Left renal cortex interstitium (tissue), 4 donors: ENCODE results near the gene EPHA10. TPM values are rescaled to one million over a fixed set of nuclear protein-coding genes. Genes with fewer than 3 reads are reported as not detected.
A peak's percentile ranks its signal among the peaks of the same experiment; 100 is the strongest.

Source experiments
- DNase-seq, 4 donors: peaks; one replicate each; pipeline ENCODE4 v3.0.0-alpha.2; 2013; ENCODE audit warnings: low read depth in 4 of 4, low spot score in 2 of 4, missing footprints in 1 of 4
- polyA plus RNA-seq, 4 donors: library from polyadenylated mRNA; unstranded; fragments of 120-200 nt; gene quantifications; one replicate each; pipeline ENCODE4 v1.2.1, GENCODE V29; 2013; ENCODE audit not compliant: insufficient read length in 4 of 4

EPHA10 gene
- polyA plus RNA-seq, 4 donors: 0.07 to 0.37 (median 0.19) TPM

DNA sequence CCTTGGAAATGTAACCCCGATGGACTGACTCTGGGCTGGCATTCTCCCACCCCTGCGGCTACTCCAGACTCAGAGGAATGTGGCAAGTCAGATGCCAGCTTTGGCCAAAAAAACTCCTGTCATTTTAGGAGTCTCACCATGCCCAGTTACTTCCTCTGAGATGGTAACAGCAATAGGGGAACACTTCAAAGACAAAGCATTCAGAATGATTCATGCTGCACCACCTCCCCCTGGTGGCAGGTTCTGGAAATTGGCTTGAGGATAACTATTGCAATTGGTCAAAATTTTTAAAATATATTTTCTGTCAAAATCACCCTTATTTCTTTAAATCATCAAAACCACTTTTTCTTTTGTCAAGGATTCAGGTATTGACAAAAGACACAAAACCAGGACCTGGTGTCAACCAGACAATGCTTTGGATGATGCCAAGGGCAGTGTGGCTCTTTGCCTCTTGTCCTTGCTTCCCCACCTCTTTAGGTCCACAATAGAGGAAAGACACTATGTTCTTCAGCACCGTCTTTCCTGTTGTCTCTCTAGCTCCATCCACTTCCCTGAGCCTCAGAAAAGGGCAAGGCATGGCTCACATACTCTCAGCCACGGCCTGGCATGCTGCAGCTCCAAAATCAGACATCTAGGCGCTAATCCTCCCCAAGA is 82.5 kb downstream of the EPHA10 start:
- DNase-seq: peak in 1 of 4 donors; percentile 54

DNA sequence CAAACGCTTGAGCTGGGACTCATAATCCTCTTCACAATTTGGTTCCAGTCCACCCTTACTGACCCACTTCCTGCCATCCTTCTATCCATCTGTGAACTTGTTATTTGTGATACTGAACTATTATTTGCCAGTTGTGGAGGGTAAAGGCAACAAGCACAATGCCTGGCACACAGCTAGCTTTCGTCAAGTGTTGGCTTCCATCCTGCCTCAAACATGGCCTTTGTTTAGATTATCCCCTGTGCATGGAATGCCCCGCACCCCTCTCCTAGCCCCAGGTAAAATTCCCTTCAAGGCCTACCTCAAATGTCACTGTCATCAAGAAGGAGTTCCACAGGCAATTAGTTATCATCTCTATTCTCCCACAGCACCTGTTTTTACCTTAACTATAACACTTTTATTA is 84.0 kb downstream of the EPHA10 start:
- DNase-seq: no peak

DNA sequence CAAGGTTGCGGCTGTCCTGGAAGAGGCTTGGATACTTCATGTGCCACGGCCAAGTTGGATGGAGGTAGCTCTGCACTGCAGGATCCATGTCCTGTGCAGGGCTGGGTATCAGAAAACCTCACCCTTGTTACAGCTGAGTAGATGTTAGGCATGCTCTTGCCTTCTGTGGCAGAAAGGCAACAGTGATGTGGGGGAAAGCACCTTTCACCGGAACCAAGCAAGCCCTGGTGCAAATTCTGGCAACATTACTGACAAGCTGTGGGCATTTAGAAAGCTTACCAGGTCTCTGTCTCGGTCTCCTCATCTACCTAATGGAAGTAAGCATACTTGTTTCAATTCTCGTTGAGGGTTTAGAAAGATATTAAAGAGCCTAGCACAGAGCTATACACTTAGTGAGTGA is 87.1 kb downstream of the EPHA10 start:
- DNase-seq: no peak

DNA sequence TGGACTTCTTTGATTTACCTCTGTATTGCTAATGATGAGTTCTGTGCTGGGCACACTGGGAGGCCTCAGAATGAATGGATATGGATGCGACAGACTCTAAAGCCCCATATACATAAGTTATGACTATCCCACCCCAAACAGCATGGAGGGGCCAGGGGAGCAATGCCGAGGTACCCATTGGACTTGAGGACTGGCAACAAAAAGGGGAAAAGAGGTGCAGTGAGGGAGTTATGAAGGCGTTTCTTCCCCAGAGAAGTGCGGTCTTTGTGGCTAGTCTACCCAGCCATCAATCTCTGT is 87.8 kb downstream of the EPHA10 start:
- DNase-seq: no peak

DNA sequence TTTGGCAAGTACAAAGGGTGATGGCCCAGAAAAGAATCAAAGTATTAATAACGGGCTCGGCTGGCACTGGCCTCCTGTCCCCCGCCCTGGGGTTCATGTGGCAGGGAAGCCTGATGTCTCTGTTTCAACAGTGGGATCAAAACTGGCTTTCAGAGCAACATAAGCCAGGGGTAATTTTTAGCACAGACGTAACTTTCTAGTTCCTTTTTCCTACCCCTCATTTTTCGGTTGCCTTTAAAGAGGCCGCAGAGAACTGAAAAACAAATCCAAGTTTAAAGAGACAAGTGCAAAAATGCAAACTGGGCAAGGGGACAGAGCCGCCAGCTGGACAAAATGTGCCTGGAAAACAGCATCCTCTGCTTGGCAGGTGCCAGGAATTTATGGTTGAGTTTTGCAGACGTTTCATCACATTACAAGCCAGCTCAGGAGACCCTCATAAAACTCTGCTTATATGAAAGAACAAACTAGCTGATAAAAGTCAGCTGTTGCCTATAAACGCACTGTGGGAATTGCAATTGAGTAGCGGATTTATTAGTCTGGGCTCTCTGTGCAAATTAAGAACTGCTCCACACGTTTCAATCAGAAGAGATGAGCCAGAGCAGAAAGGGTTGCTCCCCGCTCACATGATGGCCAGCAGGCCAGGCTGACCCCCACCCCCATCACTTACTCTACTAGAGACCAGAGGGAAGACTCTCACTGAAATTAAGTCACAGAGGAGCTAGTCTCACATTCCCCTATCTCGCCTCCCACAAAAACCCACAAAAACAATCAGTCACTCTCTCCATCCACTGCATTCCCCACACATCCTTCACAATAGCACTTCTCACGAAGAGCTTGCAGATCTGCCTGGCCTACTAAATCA is 88.4 kb downstream of the EPHA10 start:
- DNase-seq: peak in 3 of 4 donors; percentile 52 to 74 (median 66)

DNA sequence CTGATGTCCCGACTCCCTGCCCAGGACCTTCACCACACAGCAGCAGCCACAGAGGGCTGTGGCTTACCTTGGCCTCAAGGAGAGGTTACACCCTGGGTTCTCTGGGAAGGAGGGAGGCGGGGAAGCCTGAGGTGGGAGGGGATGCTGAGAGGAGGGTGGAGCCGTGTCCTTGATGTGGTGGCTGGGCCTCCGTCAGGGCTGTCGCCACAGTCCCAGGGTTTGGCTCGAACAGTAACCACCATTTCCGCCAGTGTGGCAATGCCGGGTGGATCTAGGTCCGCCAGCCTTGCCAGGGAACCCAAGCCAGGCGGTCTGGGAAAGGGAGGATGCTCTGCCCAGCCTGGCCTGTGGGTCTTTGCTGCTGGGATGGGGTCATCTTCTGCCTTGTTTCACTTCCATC is 91.0 kb downstream of the EPHA10 start:
- DNase-seq: no peak

DNA sequence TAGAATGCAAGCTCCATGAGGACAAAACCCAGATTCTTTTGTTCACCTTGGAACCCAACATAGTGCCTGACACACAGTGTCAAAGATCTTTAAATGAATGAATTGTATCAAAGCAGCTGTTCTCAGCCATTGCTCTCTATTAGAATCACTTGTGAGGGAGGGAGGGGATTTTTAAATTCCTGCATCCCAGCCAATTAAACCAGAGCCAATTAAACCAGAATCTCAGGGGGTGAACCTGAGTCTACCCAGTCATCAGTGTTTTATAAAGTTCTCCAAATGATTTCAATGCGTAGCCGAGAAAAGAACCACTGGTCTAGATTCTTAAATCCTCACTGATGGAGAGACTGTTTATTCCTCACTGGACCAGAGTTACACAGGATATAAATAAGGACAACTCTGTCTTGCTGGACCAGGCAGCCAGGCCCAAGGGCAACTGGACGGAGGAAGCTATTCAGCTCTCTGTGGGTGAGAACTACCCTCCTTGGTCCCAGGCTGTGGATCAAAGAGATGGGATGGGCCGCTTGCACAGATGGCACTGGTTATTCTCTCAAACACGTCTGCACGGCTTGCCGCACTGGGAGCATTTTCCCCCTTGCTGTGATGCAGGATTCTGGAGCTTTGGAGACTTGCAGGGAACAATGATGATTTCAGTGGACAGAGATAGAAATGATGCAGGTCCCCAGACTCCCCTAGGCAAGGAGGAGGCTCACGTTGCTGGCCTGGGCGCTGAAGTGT is 92.6 kb downstream of the EPHA10 start:
- no peak for DNase-seq

DNA sequence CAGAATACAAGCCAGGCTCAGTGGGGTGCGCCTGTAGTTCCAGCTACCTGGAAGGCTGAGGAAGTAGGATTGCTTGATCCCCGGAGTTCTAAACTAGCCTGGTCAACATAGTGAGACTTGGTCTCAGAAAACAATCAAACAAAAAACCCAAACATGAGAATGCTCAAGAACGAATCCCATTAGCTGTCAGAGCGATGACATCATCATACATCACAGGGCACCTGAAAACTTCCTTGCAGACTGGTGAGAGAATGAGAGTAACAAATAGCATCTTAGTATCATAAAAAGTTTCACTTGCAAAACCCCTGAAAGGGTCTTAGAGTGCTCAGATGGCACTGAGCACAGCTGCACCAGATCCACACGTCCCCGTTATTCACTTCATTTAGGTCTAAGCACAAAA is 93.7 kb downstream of the EPHA10 start:
- no peak for DNase-seq

DNA sequence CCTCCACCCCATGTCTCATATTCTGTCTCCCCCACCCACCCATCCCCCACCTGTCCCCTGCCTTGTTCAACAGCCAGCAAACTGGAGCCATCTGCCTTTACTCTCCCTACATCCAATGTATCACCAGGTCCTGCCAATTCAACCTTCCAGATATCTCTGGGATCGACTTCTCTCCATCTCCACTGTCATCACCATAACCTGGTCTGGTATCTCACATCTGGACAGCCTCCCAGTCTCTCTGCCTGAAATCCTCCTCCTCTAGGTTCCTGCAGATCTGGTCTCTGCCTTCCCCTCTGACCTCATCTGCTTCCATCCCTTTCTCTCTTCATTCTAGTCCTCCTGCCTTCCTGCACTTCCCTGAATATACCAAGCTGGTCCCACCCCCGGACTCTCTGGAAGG is 94.8 kb downstream of the EPHA10 start:
- DNase-seq: no peak

DNA sequence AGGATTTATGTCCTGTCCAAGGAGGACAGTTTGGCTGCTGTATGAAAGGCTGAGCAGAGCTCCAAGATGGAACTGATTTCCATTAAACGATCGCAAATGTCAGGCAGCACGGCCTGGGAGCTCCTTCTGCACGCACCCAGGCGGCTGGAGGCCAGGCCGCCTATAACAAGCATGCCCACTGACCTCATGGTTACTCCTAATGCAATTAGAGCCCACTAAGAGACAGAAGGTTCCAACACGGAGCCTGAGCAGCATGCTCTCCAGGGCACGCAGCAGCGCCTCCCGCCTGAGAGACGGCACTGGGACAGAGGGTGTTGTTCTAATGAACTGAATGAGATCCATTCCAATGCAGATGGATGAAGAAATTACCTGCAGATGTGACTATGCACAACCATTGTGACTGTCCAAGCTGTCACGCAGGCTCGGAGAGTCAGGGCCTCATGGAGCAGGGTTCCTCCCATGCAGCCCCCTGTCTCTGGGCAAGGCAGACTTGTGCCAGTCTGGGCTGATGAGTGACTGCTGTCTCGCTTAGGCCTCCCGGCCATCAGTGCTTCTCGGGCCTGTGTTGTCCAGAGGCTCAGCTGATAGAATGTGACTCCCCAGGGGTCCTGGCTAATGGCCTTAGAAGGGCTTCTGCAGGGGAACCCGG is 97.8 kb downstream of the EPHA10 start:
- DNase-seq: no peak

DNA sequence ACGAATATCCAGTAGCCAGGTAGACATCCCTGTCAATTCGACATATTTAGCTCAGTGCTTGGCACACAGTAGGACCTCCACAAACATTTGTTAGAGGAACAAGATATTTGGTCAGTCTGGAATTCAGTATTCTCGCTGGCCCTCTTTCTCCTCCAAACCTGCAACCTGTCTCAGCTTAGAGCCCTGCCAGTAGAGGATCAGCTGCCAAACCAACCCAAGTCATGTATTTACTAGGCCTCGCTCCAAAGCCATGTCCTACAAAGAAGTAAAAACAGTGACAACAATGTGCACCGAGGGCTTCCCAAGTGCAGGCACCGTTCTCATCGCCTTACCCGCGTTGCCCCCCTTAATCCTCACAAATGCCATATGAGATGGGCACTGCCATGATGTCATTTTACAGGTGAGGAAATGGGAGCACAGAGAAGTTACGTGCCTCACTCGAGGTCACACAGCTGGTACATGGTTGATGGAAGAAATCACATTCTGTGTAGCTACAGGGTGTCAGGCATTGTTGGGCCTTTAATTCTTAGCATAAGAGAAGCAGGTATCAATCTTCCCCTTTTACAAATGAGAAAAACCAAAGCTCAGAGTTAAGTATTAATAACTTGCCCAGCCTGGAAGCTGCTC is 98.6 kb downstream of the EPHA10 start:
- no peak for DNase-seq

Other genes starting within 250 kb of the EPHA10 start
- gene SNIP1, start 210.8 kb downstream of the EPHA10 start, polyA plus RNA-seq: 10 to 100 TPM; 13.0 to 15.6 (median 14.0) TPM
- gene DNALI1, start 208.2 kb downstream of the EPHA10 start, polyA plus RNA-seq: 10 to 100 TPM; 61.7 to 76.1 (median 65.6) TPM
- 10 to 100 TPM; 62.7 to 84.1 (median 71.7) TPM for gene GNL2, start 169.2 kb downstream of the EPHA10 start, polyA plus RNA-seq
- gene RSPO1, start 130.2 kb downstream of the EPHA10 start, polyA plus RNA-seq: 1 to 10 TPM; 4.6 to 7.9 (median 7.2) TPM
- 10 to 100 TPM; 16.2 to 18.9 (median 17.4) TPM for gene CDCA8, start 72.6 kb downstream of the EPHA10 start, polyA plus RNA-seq
- 1 to 10 TPM; 3.5 to 5.5 (median 4.7) TPM for gene MANEAL, start 28.7 kb upstream of the EPHA10 start, polyA plus RNA-seq
- 10 to 100 TPM; 21.7 to 45.5 (median 30.0) TPM for gene C1orf122, start 42.7 kb upstream of the EPHA10 start, polyA plus RNA-seq
- 10 to 100 TPM; 11.4 to 16.5 (median 12.7) TPM for gene YRDC, start 43.1 kb upstream of the EPHA10 start, polyA plus RNA-seq
- 1 to 10 TPM; 8.0 to 9.5 (median 8.4) TPM for gene MTF1, start 94.5 kb upstream of the EPHA10 start, polyA plus RNA-seq
- gene INPP5B, start 181.9 kb upstream of the EPHA10 start, polyA plus RNA-seq: 10 to 100 TPM; 14.7 to 29.2 (median 23.0) TPM
- 100 to 1,000 TPM in 2 of 4 donors, 10 to 100 TPM in 2; 89.9 to 114 (median 101) TPM for gene SF3A3, start 224.9 kb upstream of the EPHA10 start, polyA plus RNA-seq
- gene FHL3, start 240.4 kb upstream of the EPHA10 start, polyA plus RNA-seq: 10 to 100 TPM; 14.9 to 29.7 (median 23.1) TPM
- gene UTP11, start 247.6 kb upstream of the EPHA10 start, polyA plus RNA-seq: 10 to 100 TPM; 36.9 to 43.1 (median 42.3) TPM